H9 (cell line): Measurements from ENCODE around the gene UBE2G1. TPM values are rescaled to one million over a fixed set of nuclear protein-coding genes. Genes with fewer than 3 reads are reported as not detected.

Source experiments
- DNase-seq: peaks from one replicate; pipeline ENCODE4 v3.0.0-alpha.2; 2017
- H2AFZ ChIP-seq: one replicate; pipeline ENCODE4 v1.6.1; 2013; ENCODE audit warnings: mild to moderate bottlenecking, low read length, control low read depth, moderate library complexity
- H2AK5ac ChIP-seq: 2 replicates; pipeline ENCODE4 v1.6.1; 2013; ENCODE audit warnings: low read length, control low read depth, mixed read lengths; ENCODE audit not compliant: insufficient read length
- H2BK120ac ChIP-seq: one replicate; pipeline ENCODE4 v1.6.1; 2013; ENCODE audit warnings: low read depth, mild to moderate bottlenecking, low read length, control low read depth, inconsistent platforms; ENCODE audit not compliant: poor library complexity, severe bottlenecking
- H2BK12ac ChIP-seq: 2 replicates; pipeline ENCODE4 v1.6.1; 2013; ENCODE audit warnings: low read length, control low read depth, mixed read lengths, low read depth; ENCODE audit not compliant: insufficient read length
- H2BK15ac ChIP-seq: 2 replicates; pipeline ENCODE4 v1.6.1; 2013; ENCODE audit warnings: low read depth, low read length, control low read depth
- H2BK20ac ChIP-seq: one replicate; pipeline ENCODE4 v1.6.1; 2013; ENCODE audit warnings: low read depth, mild to moderate bottlenecking, low read length, control low read depth, inconsistent platforms; ENCODE audit not compliant: poor library complexity, severe bottlenecking
- H2BK5ac ChIP-seq: 2 replicates; pipeline ENCODE4 v1.6.1; 2013; ENCODE audit warnings: low read length, control low read depth, mixed read lengths; ENCODE audit not compliant: insufficient read length
- H3K14ac ChIP-seq: 2 replicates; pipeline ENCODE4 v1.6.1; 2013; ENCODE audit warnings: low read length, control low read depth; ENCODE audit not compliant: insufficient read depth
- H3K18ac ChIP-seq: 2 replicates; pipeline ENCODE4 v1.6.1; 2013; ENCODE audit warnings: low read depth, mild to moderate bottlenecking, mixed read lengths, low read length, control low read depth; ENCODE audit not compliant: insufficient read length
- H3K23ac ChIP-seq: 2 replicates; pipeline ENCODE4 v1.6.1; 2013; ENCODE audit warnings: low read length, control low read depth, mixed read lengths, low read depth; ENCODE audit not compliant: insufficient read length
- H3K23me2 ChIP-seq: 2 replicates; pipeline ENCODE4 v1.6.1; 2013; ENCODE audit warnings: low read depth, mild to moderate bottlenecking, mixed read lengths, low read length, control low read depth; ENCODE audit not compliant: insufficient read length, poor library complexity, severe bottlenecking
- H3K27ac ChIP-seq: 2 replicates; pipeline ENCODE4 v1.5.1; 2013; ENCODE audit warnings: low read length, control low read depth, mixed read lengths, low read depth; ENCODE audit not compliant: insufficient read length
- H3K27me3 ChIP-seq: 2 replicates; pipeline ENCODE4 v1.6.1; 2013; ENCODE audit warnings: low read length, control low read depth, inconsistent platforms; ENCODE audit not compliant: insufficient read depth
- H3K4ac ChIP-seq: 2 replicates; pipeline ENCODE4 v1.6.1; 2013; ENCODE audit warnings: low read depth, mild to moderate bottlenecking, control low read depth, inconsistent platforms, low read length, moderate library complexity
- H3K4me1 ChIP-seq: 2 replicates; pipeline ENCODE4 v1.6.1; 2013; ENCODE audit warnings: low read length, control low read depth, inconsistent platforms; ENCODE audit not compliant: insufficient read depth
- H3K4me2 ChIP-seq: 2 replicates; pipeline ENCODE4 v1.6.1; 2013; ENCODE audit warnings: low read length, control low read depth, mixed read lengths; ENCODE audit not compliant: insufficient read length, insufficient read depth
- H3K56ac ChIP-seq: 2 replicates; pipeline ENCODE4 v1.6.1; 2013; ENCODE audit warnings: low read depth, mild to moderate bottlenecking, mixed read lengths, low read length, control low read depth; ENCODE audit not compliant: insufficient read length
- H3K79me1 ChIP-seq: 2 replicates; pipeline ENCODE4 v1.6.1; 2013; ENCODE audit warnings: low read depth, mild to moderate bottlenecking, moderate library complexity, low read length, control low read depth, inconsistent platforms; ENCODE audit not compliant: insufficient read depth, poor library complexity, severe bottlenecking
- H3K79me2 ChIP-seq: 2 replicates; pipeline ENCODE4 v1.6.1; 2013; ENCODE audit warnings: low read length, control low read depth, inconsistent platforms; ENCODE audit not compliant: insufficient read depth
- H3K9ac ChIP-seq: 2 replicates; pipeline ENCODE4 v1.6.1; 2013; ENCODE audit warnings: low read length, control low read depth, mixed read lengths; ENCODE audit not compliant: insufficient read length; ENCODE audit errors: extremely low read depth
- H3K9me3 ChIP-seq: one replicate; pipeline ENCODE4 v1.6.1; 2013; ENCODE audit warnings: low read depth, low read length, inconsistent platforms; ENCODE audit not compliant: control insufficient read depth
- H3T11ph ChIP-seq: one replicate; pipeline ENCODE4 v1.6.1; 2013; ENCODE audit warnings: mild to moderate bottlenecking, low read length, control low read depth, inconsistent platforms
- H4K20me1 ChIP-seq: one replicate; pipeline ENCODE4 v1.6.1; 2013; ENCODE audit not compliant: control insufficient read depth, insufficient read length, insufficient read depth
- H4K5ac ChIP-seq: 2 replicates; pipeline ENCODE4 v1.6.1; 2013; ENCODE audit warnings: low read depth, mild to moderate bottlenecking, mixed read lengths, low read length, control low read depth; ENCODE audit not compliant: insufficient read length
- H4K8ac ChIP-seq: replicated peaks from 2 replicates; pipeline ENCODE4 v1.6.1; 2013; ENCODE audit warnings: low read length, control low read depth, mixed read lengths, low read depth; ENCODE audit not compliant: insufficient read length
- H4K91ac ChIP-seq: 2 replicates; pipeline ENCODE4 v1.6.1; 2013; ENCODE audit warnings: low read depth, mild to moderate bottlenecking, moderate library complexity, mixed read lengths, low read length, control low read depth; ENCODE audit not compliant: insufficient read length
- H3K27ac Mint-ChIP-seq, 3 experiments: 2 replicates in 2 of 3; 3 replicates in 1 of 3; pipeline ENCODE4 v1.8.0; 2020 to 2021; ENCODE audit warnings: mixed read lengths in 3 of 3, mild to moderate bottlenecking in 1 of 3, moderate library complexity in 1 of 3
- H3K27me3 Mint-ChIP-seq: 2 replicates; pipeline ENCODE4 v1.8.0; 2021; ENCODE audit warnings: low read depth, mild to moderate bottlenecking, moderate library complexity, mixed read lengths
- H3K36me3 Mint-ChIP-seq, 3 experiments: 2 replicates in 2 of 3; 3 replicates in 1 of 3; pipeline ENCODE4 v1.8.0; 2020 to 2021; ENCODE audit warnings: low read depth in 3 of 3, mixed read lengths in 3 of 3; ENCODE audit not compliant: insufficient read depth in 1 of 3
- H3K4me1 Mint-ChIP-seq, 2 experiments: 2 replicates each; pipeline ENCODE4 v1.8.0; 2020; ENCODE audit warnings: mixed read lengths in 2 of 2
- H3K4me3 Mint-ChIP-seq, 2 experiments: 2 replicates in 1 of 2; 3 replicates in 1 of 2; pipeline ENCODE4 v1.8.0; 2020 to 2021; ENCODE audit warnings: mild to moderate bottlenecking in 2 of 2, mixed read lengths in 2 of 2, moderate library complexity in 1 of 2
- H3K9me3 Mint-ChIP-seq, 2 experiments: 2 replicates in 1 of 2; 3 replicates in 1 of 2; pipeline ENCODE4 v1.8.0; 2020; ENCODE audit warnings: mild to moderate bottlenecking in 2 of 2, mixed read lengths in 2 of 2, moderate library complexity in 1 of 2
- CTCF ChIP-seq: fragments of 200-600 bp; sonication (generic); conservative IDR thresholded peaks from 3 replicates; pipeline ENCODE4 v1.8.0; 2021; ENCODE audit warnings: antibody characterized with exemption, mild to moderate bottlenecking
- WGBS: extraction: QIAGEN DNeasy Blood & Tissue Kit; methylation state at CpG from one replicate; pipeline ENCODE4 v1.1.7; 2013; ENCODE audit warnings: missing lambda C conversion rate, low lambda C conversion rate, mixed read lengths; ENCODE audit not compliant: insufficient read length; ENCODE audit errors: extremely low coverage; 5-methylcytosine and 5-hydroxymethylcytosine counted together
- total RNA-seq: library from RNA; stranded (reverse); gene quantifications from 2 replicates; pipeline ENCODE4 v1.2.1, GENCODE V29; 2021

UBE2G1 gene
- total RNA-seq, 1 experiment from 2014 or later = 188 TPM

GRCh38 chr17:4233668-4234258 is 132.7 kb downstream of the UBE2G1 start:
- Histone ChIP-seq H3K79me1 (no peaks in the 10 kb centered on the region), H4K8ac (no peak overlapping the region), H2BK120ac (no peak overlapping the region), H3K4ac (no peak overlapping the region), H2BK12ac (no peak overlapping the region), H3T11ph (no peak overlapping the region), H2BK20ac (no peak overlapping the region), H4K91ac (no peak overlapping the region), H2AK5ac (no peak overlapping the region), H2BK5ac (no peak overlapping the region), H4K5ac (no peak overlapping the region), H3K27me3 (no peaks in the 10 kb centered on the region), H3K4me2 (no peak overlapping the region), H2BK15ac (no peak overlapping the region), H3K23ac (no peak overlapping the region), H3K9me3 (no peaks in the 10 kb centered on the region), H4K20me1 (no peaks in the 10 kb centered on the region), H3K4me1 (no peaks in the 10 kb centered on the region), H3K79me2 (no peaks in the 10 kb centered on the region), H3K23me2 (no peaks in the 10 kb centered on the region), H2AFZ (no peak overlapping the region), H3K18ac (no peak overlapping the region), H3K9ac (no peak overlapping the region), H3K56ac (no peak overlapping the region), H3K14ac (no peak overlapping the region), H3K27ac (no peak overlapping the region)
- Mint-ChIP-seq H3K27me3 (no peaks in the 10 kb centered on the region), H3K36me3 (peaks cover 11 to 46% (median 40%) of the 10 kb centered on the region in 3 experiments; a peak in 6 of 7 replicates), H3K27ac (peak overlapping the region in 1 of 3 experiments; percentile 65; a peak in 2 of 7 replicates), H3K4me1 (peaks cover 0 to 10% of the 10 kb centered on the region in 2 experiments; a peak in 2 of 4 replicates), H3K4me3 (no peak overlapping the region), H3K9me3 (no peaks in the 10 kb centered on the region; a peak in 1 of 5 replicates)
- TF ChIP-seq CTCF = no peak
- no CpG with 5 or more reads among the region's 7 CpGs for WGBS
- no peak for DNase-seq
